ENCODE measurements around the gene ADGRV1.
"Not testable (repeated sequence)": the region's sequence is repeated elsewhere in the genome, so short reads cannot be mapped to it uniquely, and the experiment has no call there.

The ADGRV1 gene

GRCh38 chr5:90739567-90739966 lies 181.0 kb downstream of the ADGRV1 start:
- no peak for DNase-seq (ENCODE audit: low read depth)

- DNase-seq (ENCODE audit: low read depth): no peak
Observed at GRCh38 chr5:90740244-90740799, 181.7 kb downstream of the ADGRV1 start.

GRCh38 chr5:90741022-90741564 lies 182.5 kb downstream of the ADGRV1 start:
- no peak for DNase-seq (ENCODE audit: low read depth)

GRCh38 chr5:90746119-90746518 lies 187.5 kb downstream of the ADGRV1 start:
- no peak for DNase-seq (ENCODE audit: low read depth)

GRCh38 chr5:90747175-90747574 lies 188.6 kb downstream of the ADGRV1 start:
- no peak for DNase-seq (ENCODE audit: low read depth)

- DNase-seq (ENCODE audit: low read depth): no peak
Observed at GRCh38 chr5:90747693-90748092, 189.1 kb downstream of the ADGRV1 start.

GRCh38 chr5:90759119-90759518 lies 200.5 kb downstream of the ADGRV1 start:
- DNase-seq (ENCODE audit: low read depth): no peak

GRCh38 chr5:90767710-90768109 lies 209.1 kb downstream of the ADGRV1 start:
- DNase-seq (ENCODE audit: low read depth): no peak

- DNase-seq (ENCODE audit: low read depth): not testable (repeated sequence)
Observed at GRCh38 chr5:90770006-90770541, 211.5 kb downstream of the ADGRV1 start.

- DNase-seq (ENCODE audit: low read depth): no peak
Observed at GRCh38 chr5:90777959-90778358, 219.4 kb downstream of the ADGRV1 start.

- DNase-seq (ENCODE audit: low read depth): peak; percentile 39
Observed at GRCh38 chr5:90783460-90784333, 225.1 kb downstream of the ADGRV1 start.

- no peak for DNase-seq (ENCODE audit: low read depth)
Observed at GRCh38 chr5:90786756-90787155, 228.2 kb downstream of the ADGRV1 start.

- no peak for DNase-seq (ENCODE audit: low read depth)
Observed at GRCh38 chr5:90792725-90793124, 234.1 kb downstream of the ADGRV1 start.

GRCh38 chr5:90793183-90793582 lies 234.6 kb downstream of the ADGRV1 start:
- no peak for DNase-seq (ENCODE audit: low read depth)

- DNase-seq (ENCODE audit: low read depth): not testable (repeated sequence)
Observed at GRCh38 chr5:90796919-90797318, 238.3 kb downstream of the ADGRV1 start.

- not testable (repeated sequence) for DNase-seq (ENCODE audit: low read depth)
Observed at GRCh38 chr5:90800082-90800481, 241.5 kb downstream of the ADGRV1 start.

- DNase-seq (ENCODE audit: low read depth): not testable (repeated sequence)
Observed at GRCh38 chr5:90800515-90800914, 241.9 kb downstream of the ADGRV1 start.

- DNase-seq (ENCODE audit: low read depth): no peak
Observed at GRCh38 chr5:90802474-90803317, 244.1 kb downstream of the ADGRV1 start.

GRCh38 chr5:90803381-90803780 lies 244.8 kb downstream of the ADGRV1 start:
- DNase-seq (ENCODE audit: low read depth): no peak

GRCh38 chr5:90803876-90804275 lies 245.3 kb downstream of the ADGRV1 start:
- DNase-seq (ENCODE audit: low read depth): no peak

GRCh38 chr5:90807496-90807895 lies 248.9 kb downstream of the ADGRV1 start:
- no peak for DNase-seq (ENCODE audit: low read depth)
